Activated naive CD4-positive, alpha-beta T cell treated with anti-CD3 and anti-CD28 coated beads, Interleukin-2, amount 50 U/mL, for 16 hours (primary cell): ENCODE data around the gene POLRMT.

ENCODE experiments used
- DNase-seq: peaks from one replicate; pipeline ENCODE4 v3.0.0-alpha.2; 2020

POLRMT gene

GRCh38 chr19:662962-663681 is 29.8 kb upstream of the POLRMT start, which contains the start of gene RNF126:
TSS of gene RNF126 (minus strand) at chr19:663214. CDS start at chr19:663121, 93 bp downstream.
- peak; percentile 90 for DNase-seq

DNA sequence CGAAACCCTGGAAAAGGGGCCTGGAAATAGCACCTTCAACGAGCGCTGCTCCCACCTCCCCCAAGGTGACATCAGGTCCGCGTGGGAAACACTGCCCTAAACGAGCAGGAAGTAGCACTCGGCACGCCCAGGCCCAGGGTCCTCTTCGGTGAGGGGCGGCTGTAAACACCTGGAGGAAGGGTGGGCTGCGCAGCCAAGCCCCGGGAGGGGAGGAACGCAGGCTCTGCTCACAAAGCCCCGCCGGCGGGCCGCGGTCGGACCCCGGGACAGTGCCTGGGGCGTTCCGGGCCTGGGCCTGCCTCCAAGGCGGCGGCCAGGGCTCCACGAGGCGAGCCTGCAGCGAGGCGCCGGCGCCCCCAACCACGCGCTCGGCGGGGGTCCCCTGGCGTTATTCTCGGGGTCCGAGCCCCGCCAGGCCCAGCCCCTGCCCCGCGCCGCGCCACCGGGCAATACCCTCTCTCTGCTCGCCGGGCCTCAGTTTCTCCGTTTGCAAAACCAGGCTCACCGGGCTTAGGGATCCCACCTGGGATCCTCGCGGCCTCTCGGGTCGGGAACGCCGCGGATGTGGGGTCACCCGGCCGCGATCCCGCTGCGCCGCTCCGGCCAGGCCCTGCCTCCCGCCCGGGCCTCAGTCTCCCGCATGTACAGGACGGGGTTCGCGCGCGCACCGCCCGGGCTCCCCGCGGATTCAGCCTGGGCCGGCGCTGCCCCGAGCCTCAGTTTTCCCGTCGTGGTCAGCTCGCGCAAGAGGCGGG is 29.0 kb upstream of the POLRMT start:
- DNase-seq, result peak; percentile 80

- peak; percentile 62 for DNase-seq
Observed at GRCh38 chr19:661427-662196, 28.3 kb upstream of the POLRMT start.

DNA sequence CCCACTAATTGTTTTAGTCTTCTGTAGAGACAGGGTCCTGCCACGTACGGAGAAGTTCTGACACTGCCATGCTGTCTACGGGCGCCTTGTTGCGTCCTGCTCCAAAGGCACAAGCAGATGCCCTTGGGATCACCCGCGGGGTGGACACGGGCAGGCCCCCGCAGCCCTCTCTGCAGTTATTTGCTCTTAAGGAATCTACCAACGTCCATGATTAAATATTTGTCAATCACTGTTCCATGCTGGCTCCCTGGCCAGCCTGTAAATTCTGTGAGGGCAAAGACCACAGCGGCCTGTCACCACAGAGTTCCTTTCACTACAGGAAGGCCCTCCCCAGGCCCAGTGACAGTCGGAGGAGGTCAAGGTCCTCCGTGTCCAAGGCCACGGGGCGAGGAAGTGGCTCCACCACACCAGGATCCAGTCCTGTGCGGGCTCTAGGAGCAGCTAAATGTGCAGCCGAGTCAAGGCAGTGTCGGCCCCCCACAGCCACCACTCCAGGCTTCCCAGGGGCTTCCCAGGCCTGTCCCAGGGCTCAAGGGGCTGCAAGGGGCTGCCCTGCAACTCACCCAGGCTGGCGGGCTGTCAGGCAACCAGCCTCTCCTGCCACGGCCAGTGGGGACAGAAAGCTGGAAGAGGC is 27.6 kb upstream of the POLRMT start:
- DNase-seq, result peak; percentile 13

DNA sequence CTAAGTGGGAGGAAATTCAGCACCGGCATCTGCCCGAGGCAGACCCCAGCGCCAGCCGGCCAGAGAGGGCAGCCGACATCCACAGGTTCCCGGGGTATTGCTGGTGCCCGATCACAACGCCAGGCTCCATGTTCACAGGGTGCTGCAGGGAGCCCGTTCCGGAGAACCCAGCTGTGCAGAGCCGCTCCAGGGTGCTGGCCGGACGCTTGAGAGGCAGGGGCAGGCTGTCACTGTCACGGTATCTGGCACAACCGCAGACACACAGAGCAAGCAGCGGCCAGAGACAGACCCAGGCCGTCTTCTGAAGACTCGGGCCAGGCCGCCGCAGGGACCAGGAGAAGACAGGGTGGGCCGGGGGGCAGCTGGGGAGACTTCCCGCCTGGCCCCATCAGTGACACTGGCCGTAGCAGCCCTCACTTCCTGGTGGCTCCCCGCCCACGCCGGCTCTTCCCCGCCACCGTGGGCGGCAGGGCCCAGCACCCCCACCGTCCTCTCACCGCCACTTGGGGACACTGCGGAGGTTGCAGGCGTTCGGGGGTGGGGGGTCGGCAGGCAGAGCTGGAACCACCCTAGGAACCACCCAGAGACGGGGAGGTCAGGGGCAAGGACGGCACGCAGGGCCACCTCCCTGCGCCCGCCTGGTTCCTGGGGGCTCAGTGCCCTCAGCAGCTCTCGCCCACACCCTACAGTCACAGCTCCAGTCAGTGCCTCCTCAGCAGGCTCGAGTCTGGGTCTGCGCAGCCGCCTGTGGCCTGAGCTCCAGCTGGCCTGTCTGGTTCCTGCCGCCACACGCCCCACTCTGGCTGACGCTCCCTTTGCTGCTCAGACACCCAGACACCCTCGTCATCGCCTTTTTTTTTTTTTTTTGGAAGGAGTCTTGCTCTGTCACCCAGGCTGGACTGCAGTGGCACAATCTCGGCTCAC is 25.8 kb upstream of the POLRMT start:
- DNase-seq, result no peak

DNA sequence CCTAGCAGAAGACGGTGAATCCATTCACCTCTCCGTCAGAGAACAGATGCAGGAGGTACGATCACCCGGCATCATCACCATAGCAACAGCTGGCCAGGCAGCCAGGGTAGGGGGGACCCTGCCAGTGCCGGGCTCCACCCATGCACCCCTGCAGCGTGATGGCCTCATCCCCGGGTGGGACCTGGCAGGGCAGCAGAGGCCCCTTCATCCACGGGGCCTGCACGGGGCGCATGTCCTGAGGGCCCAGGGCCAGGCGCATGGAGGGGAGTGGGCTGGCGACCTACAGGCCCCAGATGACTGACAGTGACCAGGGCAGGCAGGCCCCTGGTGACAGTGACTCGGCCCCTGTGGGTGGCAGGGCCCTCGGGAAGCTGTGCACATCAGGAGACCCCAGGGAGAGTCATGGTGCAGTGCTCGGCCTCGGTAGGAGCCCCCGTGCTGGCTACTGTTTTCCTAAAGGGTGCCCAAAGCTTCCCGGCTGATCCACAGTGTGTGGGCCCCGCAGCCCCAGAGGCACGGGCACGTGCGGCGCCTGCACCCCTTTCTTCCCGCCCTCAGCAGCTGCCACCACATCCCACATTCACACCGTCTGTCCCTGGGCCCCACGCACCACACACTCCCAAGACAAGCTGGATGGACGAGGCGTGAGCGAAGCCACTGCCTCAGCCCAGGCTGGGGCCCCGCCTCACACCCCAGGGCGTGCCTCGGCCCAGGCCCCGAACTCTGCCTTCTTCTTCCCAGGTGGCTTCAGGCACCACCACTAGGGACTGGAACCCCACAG is 24.9 kb upstream of the POLRMT start:
- no peak for DNase-seq

GRCh38 chr19:657611-658010 is 24.3 kb upstream of the POLRMT start:
- DNase-seq, result no peak

DNA sequence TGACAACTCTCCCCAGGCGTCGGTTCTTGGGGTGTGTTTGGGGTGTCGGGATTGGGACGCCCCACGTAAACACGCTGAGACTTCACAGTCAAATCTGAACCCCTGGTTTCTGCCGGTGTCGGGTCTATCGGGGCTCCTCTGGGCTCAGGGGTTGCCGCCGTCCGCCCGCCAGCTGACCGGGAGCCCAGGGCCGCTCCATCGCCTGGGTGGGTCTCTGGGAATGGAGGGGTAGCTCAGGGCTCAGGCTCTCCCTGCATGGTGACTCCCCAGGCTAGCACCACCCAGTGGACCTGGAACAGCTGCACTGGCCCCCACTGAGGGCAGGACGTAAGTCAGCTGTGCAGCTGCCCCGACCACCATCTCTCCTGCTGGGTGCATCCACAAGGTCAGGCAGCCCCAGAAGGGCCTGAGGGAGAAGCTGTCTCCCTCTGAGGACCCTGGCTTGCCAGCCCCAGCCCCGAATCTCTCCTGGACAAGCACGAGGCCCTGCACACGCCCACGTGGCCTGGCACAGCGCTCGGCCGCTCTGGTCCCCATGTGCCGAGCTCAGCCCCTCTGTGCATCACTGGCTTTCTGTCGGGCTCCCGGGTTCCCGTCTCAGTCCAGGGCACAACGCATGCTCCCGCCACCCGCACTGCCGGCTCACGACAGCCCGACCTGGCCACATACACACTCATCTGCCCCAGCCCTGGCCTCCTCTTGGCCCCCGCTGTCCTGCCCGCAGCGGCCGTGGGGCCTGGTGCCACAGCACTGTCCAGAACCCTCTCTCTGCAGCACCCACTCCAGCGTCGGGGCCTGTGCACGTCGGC is 23.6 kb upstream of the POLRMT start:
- DNase-seq, result peak; percentile 12

DNA sequence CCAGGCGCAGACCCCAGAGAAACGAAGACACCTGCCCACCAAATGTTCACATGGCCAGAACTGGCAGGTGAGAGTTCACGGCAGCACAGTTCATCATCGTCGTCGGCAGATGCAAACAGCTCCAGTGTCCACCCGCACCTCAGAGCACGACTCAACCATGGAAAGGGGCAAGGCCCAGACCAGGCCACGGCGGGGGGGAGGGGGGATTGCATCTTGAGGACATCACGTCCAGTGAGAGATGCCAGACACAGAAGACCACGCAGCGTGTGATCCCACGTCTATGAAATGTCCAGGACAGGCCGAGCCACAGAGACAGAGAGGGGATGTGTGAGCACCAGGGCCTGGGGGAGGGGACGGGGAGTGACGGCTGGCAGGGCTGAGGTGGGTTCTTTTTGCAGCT is 22.4 kb upstream of the POLRMT start:
- no peak for DNase-seq

- no peak for DNase-seq
Observed at GRCh38 chr19:653425-653824, 20.1 kb upstream of the POLRMT start.

DNA sequence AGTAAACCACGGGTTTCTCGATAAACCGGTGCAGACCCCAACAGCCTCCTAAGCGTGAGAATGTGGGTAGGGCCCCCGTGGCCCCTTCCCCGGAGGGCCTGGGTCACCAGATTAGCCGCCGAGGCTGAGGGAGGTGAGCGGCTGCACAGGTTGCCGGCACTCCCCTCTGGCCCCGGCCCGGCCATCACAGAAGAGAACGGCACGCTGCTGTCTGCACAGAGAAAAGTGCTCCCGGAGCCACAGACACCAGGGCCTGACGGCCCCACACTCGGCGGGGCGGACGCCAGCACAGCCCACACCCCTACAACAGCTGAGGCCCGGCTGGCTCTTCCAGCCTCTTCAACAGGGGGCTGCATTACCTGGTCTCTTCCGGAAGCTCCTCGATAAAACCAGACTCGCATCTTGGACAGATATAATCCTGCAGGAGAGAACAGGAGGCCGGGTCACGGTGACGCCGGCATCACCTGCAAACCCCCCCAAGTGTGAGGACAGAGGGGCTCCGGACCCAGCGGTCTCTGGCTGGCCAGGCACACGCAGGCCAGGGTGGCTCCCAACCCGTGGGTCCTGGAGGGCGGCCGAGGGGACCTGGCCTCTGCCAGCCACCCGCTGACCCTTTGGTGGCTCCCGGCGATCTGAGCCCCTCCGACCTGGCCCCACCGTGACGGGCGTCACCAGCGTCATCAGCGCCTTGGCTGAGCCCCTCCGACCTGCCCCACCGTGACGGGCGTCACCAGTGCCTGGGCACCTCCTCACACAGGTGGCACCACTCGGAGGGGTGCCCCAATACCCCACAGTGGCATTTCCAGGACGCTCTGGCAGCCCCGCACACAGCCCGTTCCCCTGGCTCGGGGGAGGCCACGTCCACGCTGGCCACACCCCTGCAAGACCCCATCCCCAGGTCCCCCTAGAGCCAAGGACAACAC is 19.4 kb upstream of the POLRMT start:
- DNase-seq, result no peak

GRCh38 chr19:651991-652390 is 18.7 kb upstream of the POLRMT start:
- DNase-seq, result no peak

DNA sequence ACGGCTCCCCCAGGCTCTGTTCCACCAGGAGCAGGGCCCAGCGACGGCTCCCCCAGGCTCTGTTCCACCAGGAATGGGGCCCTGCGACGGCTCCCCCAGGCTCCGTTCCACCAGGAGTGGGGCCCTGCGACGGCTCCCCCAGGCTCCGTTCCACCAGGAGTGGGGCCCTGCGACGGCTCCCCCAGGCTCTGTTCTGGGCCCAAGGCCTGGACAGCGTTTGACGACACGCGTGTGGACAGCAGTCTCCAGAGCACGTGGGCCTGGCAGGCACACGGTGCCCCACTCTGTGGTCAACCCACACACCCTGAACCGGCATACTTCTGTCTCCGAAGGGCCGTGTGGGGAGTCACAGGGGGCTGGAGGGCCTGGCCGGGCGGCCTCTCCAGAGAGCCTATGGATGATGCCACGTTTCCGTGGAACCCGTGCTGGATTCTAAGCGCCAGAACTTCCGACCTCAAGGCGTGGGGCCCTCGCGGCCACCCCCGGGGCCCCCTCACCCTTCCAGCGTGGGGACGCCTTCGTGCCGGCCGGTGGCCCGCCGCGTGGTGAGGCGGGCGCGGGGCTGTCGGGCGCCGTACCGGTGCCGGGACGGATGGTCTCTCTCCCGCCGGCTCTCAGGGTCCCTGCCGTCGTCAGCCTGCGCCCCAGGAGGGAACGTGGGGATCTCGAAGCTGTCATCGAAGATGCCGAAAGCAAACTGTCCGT is 17.9 kb upstream of the POLRMT start:
- DNase-seq, result no peak

DNA sequence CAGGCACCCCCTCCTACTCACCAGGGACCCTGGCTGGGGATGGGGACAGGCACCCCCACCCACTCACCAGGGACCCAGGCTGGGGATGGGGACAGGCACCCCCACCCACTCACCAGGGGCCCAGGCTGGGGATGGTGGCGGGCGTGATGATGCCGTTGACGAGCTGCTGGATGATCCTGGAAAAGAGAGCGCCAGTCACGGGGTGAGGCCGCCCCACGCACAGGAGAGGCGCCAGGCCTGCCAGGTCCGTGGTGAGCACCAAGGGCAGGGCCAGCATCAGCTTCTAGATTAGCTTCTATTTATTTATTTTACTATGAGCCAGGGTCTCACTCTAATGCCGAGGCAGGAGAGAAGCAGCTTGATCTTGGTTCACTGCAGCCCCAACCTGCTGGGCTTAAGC is 16.8 kb upstream of the POLRMT start:
- DNase-seq, result no peak

GRCh38 chr19:648904-649801 is 15.8 kb upstream of the POLRMT start:
- DNase-seq, result no peak

GRCh38 chr19:648305-648704 is 15.0 kb upstream of the POLRMT start:
- no peak for DNase-seq

GRCh38 chr19:647566-648284 is 14.4 kb upstream of the POLRMT start:
- DNase-seq, result no peak
